Measurements from ENCODE around the gene SF3B1. TPM values are rescaled to one million over a fixed set of nuclear protein-coding genes. Genes with fewer than 3 reads are reported as not detected.

Gene SF3B1
- total and polyA plus RNA-seq, 2 of the 13 experiments (the other 11 are each of a cell fraction or from before 2014, with no cell fraction given): 387 to 750 TPM

- Histone ChIP-seq H3K4me2 (ENCODE audit: low read depth, low read length) (peak overlapping the region; percentile 93), H3K27ac (ENCODE audit: extremely low read length, insufficient read depth, low read length) (peak overlapping the region; percentile 97), H3K9me3 (ENCODE audit: low read length) (no peaks in the 10 kb centered on the region), H4K20me1 (ENCODE audit: insufficient read depth, low read length) (no peaks in the 10 kb centered on the region; the same call in 1 of the 2 replicates), H3K9ac (ENCODE audit: insufficient read depth, low read depth, low read length) (peak overlapping the region; percentile 98), H3K36me3 (replicated peaks in 1 of 2; ENCODE audit: control insufficient read depth in 1 of 2, insufficient read depth in 2 of 2, low read length in 2 of 2) (peaks cover 0 to 11% of the 10 kb centered on the region in 2 experiments; a peak in 3 of 5 replicates), H3K4me3 (replicated peaks in 1 of 3; ENCODE audit: insufficient read depth in 1 of 3, low read depth in 2 of 3, low read length in 3 of 3) (peak overlapping the region; percentile 80 to 96 (median 95)), H3K27me3 (ENCODE audit: control insufficient read depth in 1 of 2, insufficient read depth in 2 of 2, low read length in 2 of 2) (no peaks in the 10 kb centered on the region; a peak in 1 of 5 replicates), H2AFZ (ENCODE audit: low read length) (no peak overlapping the region), H3K4me1 (ENCODE audit: insufficient read depth, low read length) (peaks cover 36% of the 10 kb centered on the region), H3K79me2 (ENCODE audit: insufficient read depth, low read length) (peaks cover 64% of the 10 kb centered on the region)
- TF ChIP-seq PPARG (CRISPR knock-in tag; conservative IDR thresholded peaks at IDR 0.05) (no peak), ARID3A (IDR thresholded peaks at IDR 0.05; ENCODE audit: low read depth, low read length) (0 out of 2 replicates have a peak, but pooled peaks have one; percentile 32), POLR2A (IDR thresholded peaks at IDR 0.05; ENCODE audit: insufficient read depth in 1 of 2, low read depth in 2 of 2, low read length in 2 of 2) (peak in 1 of 2 experiments; percentile 46; a peak in 1 of 4 replicates), SOX5 (CRISPR knock-in tag; IDR thresholded peaks at IDR 0.05; ENCODE audit: borderline replicate concordance) (0 out of 2 replicates have a peak, but pooled peaks have one; percentile 11), SIN3A (IDR thresholded peaks at IDR 0.05; ENCODE audit: borderline replicate concordance, low read depth, low read length) (0 out of 2 replicates have a peak, but pooled peaks have one; percentile 50), GPN1 (CRISPR knock-in tag; IDR thresholded peaks at IDR 0.05; ENCODE audit: borderline replicate concordance) (no peak), IRF2 (CRISPR knock-in tag; IDR thresholded peaks at IDR 0.05) (0 out of 2 replicates have a peak, but pooled peaks have one; percentile 5), HNF4A (CRISPR knock-in tag; IDR thresholded peaks at IDR 0.05) (peak; percentile 33), MZF1 (CRISPR knock-in tag; IDR thresholded peaks at IDR 0.05; ENCODE audit: borderline replicate concordance) (no peak), NCOR1 (IDR thresholded peaks at IDR 0.05; ENCODE audit: borderline replicate concordance, low read length) (peak; percentile 40; the same call in 1 of the 2 replicates), SAP130 (CRISPR knock-in tag; IDR thresholded peaks at IDR 0.05; ENCODE audit: low read depth) (peak; percentile 33; the same call in 1 of the 2 replicates), CEBPB (IDR thresholded peaks at IDR 0.05; ENCODE audit: borderline replicate concordance, low read depth, low read length) (peak; percentile 20; the same call in 1 of the 2 replicates), MIER3 (CRISPR knock-in tag; IDR thresholded peaks at IDR 0.05; ENCODE audit: borderline replicate concordance) (0 out of 2 replicates have a peak, but pooled peaks have one; percentile 25), FOXP1 (IDR thresholded peaks at IDR 0.05) (no peak), FOXP1 (CRISPR knock-in tag; IDR thresholded peaks at IDR 0.05) (peak; percentile 31; the same call in 1 of the 2 replicates), KMT2A (CRISPR knock-in tag; IDR thresholded peaks at IDR 0.05) (peak; percentile 33; the same call in 1 of the 2 replicates), ZNF232 (CRISPR knock-in tag; IDR thresholded peaks at IDR 0.05; ENCODE audit: borderline replicate concordance) (0 out of 2 replicates have a peak, but pooled peaks have one; percentile 8), ZNF17 (CRISPR knock-in tag; IDR thresholded peaks at IDR 0.05) (no peak), ZBTB26 (CRISPR knock-in tag; IDR thresholded peaks at IDR 0.05; ENCODE audit: borderline replicate concordance) (no peak), MED1 (CRISPR knock-in tag; IDR thresholded peaks at IDR 0.05) (peak; percentile 43), ZNF766 (CRISPR knock-in tag; IDR thresholded peaks at IDR 0.05; ENCODE audit: borderline replicate concordance) (no peak), CEBPG (CRISPR knock-in tag; IDR thresholded peaks at IDR 0.05) (peak; percentile 52), POLR2AphosphoS2 (IDR thresholded peaks at IDR 0.05; ENCODE audit: low read depth, low read length) (no peak), DNMT3B (CRISPR knock-in tag; conservative IDR thresholded peaks at IDR 0.05) (no peak)
- DNase-seq (ENCODE audit: low spot score): no peak
- intact Hi-C loops (cut with micrococcal nuclease; ENCODE audit: unreplicated experiment): loop anchor here (5.0 kb wide), 1 partner anchor 252 kb away; the partner anchor contains the start of gene MARS2
- POLR2A ChIA-PET: interaction anchor here (0.6 to 8.2 kb wide), 4 partner anchors 16 to 45 kb away, joined by 3 to 306 read pairs (median 140); partner anchors contain the start of genes HSPD1, HSPE1 and SF3B1
- no peak for FAIRE-seq
- in situ Hi-C loops (cut with HindIII; ENCODE audit: extremely low pct_ligation_motif_present, low pct_unique_long_range_greater_than_20kb): no loop called here
- BruUV-seq (replicated peaks): no TSS peak
- WGBS (ENCODE audit: low lambda C conversion rate): 33% methylated on average over 2 of the region's 2 CpGs
- no peak for ATAC-seq
- CTCF ChIA-PET (ENCODE audit: low intra/inter-chr PET ratio, low total read pairs): no interaction called here
Observed at GRCh38 chr2:197454923-197455322, 20.1 kb upstream of the SF3B1 start.
